Activated T-cell treated with anti-CD3 and anti-CD28 coated beads, Interleukin-2, amount 50 U/mL, for 1 hour (primary cell): ENCODE data around the gene ATOH8.

Experiments
- DNase-seq: peaks from one replicate; pipeline ENCODE4 v3.0.0-alpha.2; 2020

The ATOH8 gene

DNA sequence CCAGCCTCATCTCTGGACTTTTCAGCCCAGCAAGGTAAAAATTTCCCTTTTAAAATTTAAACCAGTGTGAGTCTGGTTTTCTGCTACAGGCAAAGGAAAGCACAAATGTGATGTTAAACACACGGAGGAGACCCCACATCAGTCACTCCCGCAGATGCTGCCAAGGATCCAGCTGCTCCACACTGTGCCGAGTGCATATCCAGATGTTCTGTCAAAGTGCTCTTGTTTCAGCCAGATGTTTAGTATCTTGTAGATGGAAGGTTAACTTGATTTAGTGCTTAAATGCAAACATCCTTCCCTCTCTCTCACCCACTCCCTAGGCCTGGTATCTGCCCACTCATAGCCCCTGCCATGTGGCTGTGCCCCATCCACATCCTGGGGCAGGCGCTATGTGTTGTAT is 15.8 kb upstream of the ATOH8 start:
- DNase-seq, result no peak

DNA sequence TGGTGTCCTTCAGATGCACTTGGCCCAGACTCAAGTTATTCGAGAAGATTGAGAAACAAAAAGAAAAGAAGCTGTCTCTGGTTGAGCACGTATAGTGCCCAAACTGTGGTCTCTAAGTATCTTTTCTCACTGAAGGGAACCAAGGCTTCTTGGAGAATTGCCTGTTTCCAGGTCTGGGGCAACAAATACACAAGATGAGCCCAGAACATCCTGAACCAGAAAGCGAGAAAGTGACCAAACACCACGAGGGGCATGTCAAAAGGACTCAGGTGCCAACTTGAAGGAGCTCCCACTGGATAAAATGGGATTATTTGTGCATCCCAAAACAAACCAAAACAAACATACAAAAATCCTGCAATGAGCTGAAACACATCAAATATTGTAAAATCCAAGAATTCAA is 13.6 kb upstream of the ATOH8 start:
- no peak for DNase-seq

DNA sequence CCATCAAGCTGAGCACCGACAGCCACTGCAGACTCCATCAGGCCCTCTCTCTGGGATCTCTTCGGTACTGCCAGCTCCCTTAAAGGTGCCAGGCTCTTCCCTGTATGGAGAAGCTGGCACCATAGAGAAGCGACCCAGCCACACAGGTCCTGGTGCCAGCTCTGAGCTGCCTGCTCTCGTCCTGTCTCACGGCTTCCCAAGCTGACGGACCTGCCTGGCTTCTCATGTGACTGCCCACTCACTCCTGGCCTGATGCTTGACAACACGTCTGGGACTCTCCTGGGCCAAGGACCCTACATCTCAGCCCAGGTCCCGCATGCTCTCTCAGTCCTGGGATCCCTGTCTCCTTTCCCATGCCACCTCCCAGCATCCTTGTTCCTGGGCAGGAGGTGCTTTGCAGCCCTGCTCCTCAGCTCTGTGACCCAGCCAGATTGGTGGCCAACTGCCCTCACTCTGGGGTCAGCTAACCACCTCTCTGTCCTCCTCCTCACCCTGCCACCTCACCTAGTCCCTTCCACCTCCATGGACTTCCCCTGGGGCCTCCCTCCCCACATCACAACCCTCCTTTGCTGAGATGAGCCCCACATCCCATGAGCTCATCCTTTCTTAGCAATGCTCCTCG is 12.5 kb upstream of the ATOH8 start:
- no peak for DNase-seq

DNA sequence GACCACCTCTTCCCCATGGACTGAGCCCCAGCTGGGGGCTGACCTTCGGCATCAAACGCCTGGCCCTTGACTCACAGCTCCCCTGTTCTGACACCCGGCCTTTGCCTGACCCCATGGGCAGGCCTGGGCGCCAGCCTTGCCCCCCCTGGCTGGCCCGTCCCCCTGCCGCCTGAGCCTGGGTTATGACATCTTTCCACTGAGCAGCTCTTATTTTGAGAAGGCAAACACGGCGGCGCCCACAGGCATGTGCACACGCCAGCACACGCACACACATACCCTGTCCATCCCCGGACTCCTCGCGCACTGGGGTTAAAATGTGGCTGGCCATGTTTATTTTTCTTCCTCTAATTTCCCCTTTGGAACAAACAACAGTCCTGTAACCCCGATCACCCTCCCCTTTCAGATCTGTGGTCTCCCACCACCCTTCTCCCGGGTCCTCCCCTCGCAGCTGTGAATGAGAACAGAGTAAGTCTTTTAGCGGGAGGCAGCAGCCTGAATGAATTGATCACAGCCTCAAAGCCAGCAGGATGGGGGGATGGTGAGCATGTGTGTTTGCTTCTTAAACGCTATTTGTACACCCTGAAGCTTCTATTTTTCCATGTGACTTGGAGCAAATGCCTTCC is 11.8 kb upstream of the ATOH8 start:
- DNase-seq, result no peak

DNA sequence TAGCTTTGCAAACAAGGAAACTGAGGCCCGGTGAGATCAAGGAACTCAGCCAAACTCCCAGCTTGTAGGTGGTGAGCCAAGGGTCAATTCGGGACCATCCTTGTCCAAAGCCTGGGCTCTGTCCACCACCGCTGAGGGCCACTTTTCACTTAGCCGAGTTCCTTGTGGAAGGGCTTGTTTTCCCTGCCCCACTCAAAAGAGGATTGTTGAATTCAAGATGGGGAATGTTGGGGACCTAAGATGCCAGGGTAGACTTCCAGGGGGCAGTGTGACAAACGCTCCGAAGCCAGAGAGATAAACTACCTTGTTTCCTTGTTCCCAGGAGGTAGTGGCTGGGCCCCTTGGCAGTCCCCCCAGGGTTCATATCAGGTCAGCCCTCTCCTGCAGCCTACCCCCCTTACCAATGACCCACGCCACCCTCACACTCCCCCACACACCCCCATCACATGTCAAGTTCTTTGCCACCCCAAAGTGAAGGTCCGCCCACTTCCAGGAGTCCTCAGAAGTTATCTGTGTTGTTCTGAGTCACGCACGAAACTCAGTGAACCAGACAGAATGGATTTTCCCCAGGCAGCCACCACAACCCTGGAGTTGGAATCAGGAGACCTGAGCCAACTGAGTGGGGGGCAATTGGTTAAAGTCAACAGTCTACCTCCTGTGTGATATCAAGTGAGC is 10.3 kb upstream of the ATOH8 start:
- no peak for DNase-seq

DNA sequence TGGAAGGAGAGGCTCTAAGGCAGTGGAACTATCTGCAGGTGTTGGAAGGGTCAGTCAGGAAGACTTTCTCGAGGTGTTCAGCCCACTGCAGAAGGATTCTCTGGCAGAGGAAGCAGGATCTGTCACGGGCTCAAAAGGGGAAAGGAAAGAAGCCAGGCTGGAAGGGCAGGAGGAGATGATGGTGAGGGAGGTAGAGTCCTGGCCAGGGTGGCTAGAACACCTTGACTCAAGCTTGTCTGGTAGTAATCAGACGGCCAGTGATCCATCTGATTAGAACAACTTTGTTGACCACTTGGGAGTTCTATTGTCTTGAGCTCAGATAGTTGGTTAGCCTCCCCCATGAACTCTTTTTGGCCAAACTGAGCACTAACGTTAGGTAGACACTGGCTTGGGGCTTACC is 9.7 kb upstream of the ATOH8 start:
- no peak for DNase-seq

DNA sequence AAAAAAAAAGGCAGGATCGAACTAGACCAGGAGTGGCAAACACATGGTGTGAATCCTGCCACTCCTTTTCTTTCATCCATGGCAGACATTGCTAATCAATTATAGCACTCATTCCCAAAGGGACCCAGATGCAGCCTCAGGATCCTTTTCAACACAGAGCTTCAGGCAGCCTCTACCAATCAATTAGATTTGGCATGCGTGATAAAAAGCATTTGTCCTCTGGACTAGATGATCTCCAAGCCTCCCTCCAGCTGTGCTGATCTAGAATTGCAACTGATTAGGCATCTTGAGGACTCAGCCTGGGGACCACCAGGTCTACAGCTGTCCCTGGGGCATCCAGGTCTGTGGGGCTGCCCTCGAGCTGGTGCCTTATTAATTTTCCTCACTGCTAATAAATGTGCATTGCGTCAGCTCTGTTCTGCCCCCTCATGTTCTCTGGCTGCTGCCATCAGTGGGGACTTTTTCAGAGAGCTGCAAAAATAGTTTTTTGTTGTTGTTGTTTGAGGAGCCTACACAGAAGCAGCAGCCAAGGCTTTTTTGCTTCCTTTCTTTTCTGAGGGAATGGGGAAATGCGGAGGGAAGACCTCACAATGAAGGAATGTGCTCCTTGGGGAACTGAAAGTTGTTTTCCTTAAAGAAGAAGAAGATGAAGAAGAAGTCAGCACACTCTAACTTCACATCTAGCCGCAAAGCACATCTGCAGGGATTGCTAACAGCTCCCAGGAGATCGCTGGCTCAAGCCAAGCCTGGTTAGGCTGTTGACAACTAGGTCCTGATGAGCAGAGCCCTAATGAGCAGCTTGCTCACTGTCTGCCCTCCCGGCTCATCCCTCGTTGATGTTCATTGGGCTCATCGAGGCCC is 8.8 kb upstream of the ATOH8 start:
- no peak for DNase-seq

DNA sequence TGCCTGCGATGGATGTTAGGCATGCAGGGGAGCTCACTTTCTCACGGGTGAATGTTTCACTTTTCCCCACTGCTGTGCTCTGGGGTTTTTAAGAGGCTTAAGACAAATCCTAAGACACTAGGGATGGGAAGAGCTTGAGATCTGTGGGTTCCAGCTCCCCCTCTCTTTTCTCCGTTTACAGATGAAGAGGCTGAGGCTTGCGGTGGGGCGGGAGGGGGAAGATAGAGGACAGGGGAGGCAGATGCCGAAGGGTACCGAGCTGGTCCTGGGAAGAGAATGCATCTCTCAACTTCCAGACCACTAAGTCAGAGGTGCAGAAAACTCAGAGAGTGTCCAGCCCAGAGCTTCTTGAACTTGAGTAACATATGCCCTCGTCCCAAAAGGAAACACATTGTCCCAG is 8.2 kb upstream of the ATOH8 start:
- DNase-seq, result no peak

DNA sequence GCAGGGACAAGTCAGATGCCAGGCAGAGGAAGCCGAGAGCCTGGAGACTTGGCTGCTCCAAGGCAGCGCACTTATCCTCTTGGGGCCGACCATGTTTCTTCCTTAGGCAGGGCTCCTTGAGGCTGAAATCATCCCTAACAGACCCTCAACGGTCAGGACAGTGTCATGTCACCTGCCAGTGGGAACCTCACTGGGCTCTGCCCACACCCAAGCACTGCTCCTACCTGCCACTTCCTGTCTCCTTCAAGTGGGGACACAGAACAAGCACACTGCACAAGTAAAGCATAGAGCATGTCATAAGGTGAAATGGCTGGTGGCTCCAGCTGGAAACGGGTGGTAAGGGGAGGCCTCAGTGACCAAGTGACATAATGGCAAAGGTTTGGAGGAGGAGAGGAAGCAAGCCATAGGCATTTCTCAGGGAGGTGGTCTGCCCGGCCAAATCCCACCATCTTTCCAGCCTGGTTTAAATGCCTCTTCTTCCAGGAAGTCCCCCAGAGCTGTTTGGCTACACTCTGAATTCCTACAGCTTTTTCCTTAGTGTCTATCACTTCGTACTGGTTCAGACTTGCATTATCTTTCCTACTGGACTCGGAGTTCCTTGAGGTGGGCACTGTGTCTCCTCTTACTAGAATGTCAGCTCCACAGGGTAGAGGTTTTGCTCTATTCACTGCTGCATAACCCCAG is 7.3 kb upstream of the ATOH8 start:
- DNase-seq, result no peak

DNA sequence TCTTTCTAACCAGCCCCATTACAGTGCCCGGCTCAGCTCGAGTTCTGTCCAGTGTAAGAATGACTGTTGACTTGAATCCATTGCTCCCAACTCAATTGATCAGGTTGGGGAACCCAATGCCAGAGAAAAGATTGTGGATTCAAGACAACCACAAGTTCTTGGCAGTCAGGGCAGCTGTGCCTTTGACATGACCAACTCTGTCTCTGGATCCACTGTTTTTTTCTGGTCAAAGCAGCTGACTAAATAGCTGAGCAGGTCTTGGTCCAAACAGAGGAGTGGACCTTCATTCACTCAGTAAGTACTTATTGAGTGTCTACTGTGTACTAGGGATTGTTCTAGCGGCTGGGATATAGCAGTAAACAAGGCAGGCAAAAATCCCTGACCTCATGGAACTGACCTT is 6.3 kb upstream of the ATOH8 start:
- DNase-seq, result no peak

DNA sequence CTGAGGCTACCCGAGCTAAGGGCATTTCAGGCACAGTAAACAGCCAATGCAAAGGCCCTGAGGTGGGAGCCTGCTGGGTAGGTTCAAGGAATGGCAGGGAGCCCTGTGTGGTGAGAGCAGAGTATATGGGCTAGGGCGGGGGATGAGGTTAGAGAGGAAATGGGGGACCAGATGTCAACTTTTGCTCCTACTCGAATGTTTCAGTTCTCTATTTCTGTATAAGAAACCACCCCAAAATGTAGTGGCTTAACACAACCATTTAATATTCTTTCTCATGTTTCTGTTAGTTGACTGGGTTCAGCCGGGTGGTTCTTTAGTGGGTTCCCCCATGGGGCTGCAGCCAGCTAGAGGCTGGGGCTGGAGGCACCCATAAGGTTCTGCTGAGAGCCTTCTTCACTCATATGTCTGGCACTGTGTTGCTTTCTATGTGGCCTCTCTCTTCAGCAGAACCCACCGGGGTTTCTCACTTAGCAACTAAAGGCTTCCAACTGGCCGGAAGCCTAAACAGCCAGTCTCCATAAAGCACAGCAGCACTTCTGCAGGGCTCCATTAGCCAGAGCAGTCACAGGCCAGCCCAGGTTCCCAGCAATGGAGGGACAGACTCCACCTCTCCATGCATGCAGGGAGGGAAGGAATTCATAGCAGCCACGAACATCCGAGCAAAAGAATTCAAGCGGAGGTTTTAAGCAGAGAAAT is 5.6 kb upstream of the ATOH8 start:
- no peak for DNase-seq

DNA sequence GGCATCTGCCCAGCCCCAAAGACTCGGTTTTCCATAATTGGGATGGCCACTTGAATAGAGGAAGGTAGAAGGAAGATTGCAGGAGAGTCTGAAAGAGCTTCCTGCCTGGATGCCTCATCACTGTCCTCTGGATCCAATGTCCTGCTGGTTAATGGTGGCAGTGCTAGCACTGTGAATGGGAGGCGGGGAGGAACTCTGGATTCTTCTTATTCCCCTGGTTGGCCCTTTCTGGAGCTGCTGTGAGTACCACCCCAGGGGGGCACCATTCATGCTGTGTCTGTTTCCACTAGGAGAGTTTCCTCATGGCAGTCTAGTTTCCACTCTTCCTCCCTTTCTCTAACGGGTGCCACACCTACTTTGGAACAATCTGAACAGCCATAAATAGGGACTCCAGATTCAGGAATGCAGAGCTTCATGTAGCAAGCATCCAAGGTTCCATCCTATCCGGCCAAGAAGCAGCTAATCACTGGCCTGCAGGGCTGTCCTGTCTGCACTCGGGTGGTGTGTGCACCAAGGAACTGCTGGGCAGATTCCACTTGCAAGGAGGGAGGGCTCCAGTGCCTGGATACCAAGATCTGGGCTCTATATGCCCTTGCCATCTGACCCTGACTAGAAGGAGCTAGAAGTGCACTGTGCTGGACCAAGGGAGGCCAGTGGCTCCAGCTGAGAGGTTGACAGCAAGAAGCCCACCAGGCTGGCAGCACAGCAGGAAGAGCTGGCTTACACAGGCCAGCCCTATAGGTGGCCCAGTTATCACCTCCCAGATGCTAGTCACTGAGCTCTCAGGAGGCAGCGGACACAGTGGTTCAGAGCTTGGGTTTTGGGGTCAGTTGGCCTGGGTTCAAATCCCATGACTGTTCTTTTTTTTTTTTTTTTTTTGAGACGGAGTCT is 4.6 kb upstream of the ATOH8 start:
- DNase-seq, result no peak

DNA sequence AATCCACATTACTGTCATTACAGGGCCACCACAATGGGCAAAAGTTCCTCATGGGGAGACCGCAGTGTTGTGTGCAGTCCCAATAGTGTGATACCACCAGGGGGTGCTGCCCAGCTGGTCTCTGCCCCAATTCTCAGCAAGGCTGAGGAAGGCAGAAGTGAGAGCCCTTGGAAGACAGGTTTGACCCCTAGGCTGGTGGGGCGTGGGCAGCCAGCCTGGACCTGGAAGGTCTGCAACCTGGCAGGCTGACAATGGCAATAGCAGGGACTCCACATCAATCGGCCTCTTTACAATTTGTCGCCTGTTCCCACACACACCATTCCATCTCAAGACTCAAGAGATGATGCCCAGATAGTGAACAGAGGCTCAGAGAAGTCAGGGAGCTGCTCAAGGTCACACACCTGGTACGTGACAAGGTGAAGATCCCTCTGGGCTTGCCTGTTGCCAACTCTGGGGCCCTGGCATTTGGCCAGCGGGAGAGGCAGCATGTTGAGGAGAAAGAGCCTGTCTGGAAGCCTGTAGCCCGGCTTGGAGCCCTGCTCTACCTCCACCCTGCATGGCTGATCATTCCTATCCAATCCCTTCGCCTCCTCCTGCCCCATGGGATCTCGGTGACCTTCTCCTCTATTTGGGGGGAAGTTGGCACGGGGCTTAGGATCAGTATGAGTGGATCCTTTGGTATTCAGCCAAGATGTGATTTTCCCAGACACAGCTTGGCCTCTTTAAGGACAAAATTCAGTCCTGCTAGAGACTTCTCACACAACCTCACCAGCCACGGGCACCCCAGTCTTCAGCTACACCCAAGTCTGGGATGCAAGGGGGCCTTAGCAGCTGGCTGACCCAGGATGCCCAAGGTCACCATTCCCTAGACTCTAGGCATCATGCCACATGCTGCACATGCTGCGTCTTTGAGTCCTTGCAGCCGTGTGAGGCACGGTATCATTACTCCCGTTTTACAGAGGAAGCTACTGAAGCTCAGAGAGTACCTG is 2.9 kb upstream of the ATOH8 start:
- peak; percentile 61 for DNase-seq

DNA sequence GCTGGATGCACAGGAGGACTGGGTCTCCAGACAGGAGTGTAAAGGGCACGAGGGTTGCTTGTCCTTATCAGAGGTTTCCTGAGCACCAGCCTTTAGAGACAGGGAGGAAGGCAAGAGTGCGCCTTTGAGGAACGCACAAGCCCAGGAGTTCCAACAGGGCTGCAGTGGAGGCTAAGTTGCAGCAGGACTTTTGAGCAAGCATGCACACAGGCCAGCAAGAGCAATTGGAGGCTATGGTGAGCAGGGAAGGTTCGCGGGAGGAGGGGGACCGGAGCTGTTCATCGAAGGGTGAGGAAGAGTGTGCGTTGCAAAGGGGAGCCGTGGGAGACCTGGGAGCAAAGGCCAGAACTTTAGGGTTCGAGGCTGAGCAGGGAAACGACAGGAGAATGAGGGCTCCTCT is 2.2 kb upstream of the ATOH8 start:
- no peak for DNase-seq

DNA sequence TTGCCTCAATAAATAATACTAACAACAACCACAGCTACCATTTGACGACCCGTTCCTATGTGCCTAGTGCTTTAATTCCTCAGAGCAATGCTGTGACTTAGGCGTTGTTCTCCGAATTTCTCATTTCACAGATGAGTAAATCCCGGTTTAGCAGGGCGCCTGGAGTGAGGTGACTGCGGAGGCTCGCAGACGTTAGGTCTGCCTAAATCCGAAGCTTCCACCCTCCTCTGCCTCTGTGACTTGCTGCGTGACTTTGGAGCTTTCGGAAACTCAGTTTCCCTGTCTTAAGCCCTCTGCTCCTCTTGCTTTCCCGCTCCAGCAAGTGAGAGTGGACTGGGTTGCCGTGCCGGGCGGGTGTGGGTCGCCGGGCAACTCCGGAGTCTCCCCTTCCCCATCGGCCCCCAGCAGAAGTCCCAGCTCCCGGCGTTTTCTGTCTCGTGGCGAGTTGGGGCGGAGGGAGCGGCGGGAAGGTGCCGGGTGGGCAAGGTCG is 711 bp upstream of the ATOH8 start:
- no peak for DNase-seq

DNA sequence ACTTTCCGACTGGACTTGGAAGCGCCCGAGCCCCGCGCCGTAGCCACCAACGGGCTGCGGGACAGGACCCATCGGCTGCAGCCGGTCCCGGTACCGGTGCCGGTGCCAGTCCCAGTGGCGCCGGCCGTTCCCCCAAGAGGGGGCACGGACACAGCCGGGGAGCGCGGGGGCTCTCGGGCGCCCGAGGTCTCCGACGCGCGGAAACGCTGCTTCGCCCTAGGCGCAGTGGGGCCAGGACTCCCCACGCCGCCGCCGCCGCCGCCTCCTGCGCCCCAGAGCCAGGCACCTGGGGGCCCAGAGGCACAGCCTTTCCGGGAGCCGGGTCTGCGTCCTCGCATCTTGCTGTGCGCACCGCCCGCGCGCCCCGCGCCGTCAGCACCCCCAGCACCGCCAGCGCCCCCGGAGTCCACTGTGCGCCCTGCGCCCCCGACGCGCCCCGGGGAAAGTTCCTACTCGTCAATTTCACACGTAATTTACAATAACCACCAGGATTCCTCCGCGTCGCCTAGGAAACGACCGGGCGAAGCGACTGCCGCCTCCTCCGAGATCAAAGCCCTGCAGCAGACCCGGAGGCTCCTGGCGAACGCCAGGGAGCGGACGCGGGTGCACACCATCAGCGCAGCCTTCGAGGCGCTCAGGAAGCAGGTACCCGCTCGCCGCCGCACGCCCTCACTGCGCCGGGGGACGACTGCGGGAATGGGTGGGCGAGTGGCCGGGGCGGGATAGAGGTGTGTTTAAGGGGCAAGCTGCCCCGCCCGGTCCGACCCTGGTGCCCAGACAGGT is 713 bp downstream of the ATOH8 start:
- peak; percentile 45 for DNase-seq

DNA sequence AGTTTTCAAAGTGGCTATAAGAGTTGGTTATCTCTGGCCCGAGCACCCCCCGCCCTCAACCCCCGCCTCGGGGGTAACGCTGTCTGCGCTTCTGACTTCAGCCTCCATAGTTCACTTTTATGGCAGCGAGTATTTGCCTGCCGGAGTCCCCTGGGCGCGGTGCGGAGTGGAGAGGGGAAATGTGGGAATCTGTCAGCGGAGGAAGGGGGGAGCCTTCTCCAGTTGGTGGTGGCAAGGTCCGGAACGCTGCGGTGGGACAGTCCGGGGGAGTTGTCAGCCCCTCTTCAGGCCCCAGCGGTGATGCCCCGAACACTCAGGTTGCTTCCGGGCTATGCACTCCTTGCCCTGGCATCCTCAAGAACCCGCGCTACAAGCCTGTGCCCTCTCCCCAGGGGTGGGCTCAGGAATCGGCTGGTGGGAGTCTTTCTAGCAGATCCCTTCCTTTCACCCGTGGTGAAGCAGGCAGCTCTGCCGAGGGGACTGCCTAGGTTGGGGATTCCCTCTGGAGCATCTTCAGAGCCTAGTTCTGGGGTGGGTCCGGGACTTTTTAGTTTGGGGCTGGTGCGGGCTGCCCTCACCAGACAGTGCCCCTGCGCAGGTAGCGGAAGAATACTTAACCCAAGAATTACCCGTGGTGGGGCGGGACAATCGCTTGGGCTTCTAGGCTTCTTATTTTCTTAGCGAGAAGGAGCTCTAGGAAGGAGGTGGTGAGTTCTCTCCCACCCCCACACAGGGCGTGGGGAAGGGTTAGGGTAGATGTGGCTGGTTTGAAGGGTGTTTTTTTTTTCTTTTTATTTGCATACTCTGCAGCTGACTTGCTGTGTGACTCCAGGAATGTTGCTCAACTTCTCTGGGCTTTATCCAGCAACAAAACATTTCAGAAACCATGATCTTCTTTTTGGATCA is 1.6 kb downstream of the ATOH8 start:
- DNase-seq, result peak; percentile 25

DNA sequence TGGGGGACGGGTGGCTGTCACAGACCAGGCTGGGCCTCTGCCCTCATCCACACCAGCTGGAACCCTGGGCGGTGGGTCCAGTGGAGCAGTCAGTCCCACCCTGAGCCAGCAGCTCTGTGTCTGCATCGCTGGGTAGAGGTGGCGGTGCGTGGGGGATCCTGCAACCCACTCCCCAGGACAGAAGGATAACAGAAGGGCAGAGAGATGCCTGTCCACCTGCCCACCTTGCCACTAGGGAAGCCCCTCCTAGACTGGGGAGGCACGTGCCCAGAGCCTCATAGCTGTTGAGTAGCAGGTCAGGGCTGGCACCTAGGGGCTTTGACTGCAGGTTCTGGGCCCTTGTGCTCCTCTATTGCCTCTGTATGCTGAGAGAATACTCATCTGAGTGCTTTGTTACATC is 2.4 kb downstream of the ATOH8 start:
- DNase-seq, result no peak
